GM19328 (cell line): ENCODE data around the gene TEX48.
A peak's percentile ranks its signal among the peaks of the same experiment; 100 is the strongest.

ENCODE experiments used
- ATAC-seq: cut with Tn5 transposase; IDR thresholded peaks from one replicate; pipeline ENCODE4 v1.9.1; 2021; ENCODE audit warnings: mild to moderate bottlenecking, moderate library complexity; ENCODE audit not compliant: unreplicated experiment

The TEX48 gene

GRCh38 chr9:114626415-114627020, 55.5 kb downstream of the TEX48 start:
- ATAC-seq: no peak

GRCh38 chr9:114624677-114625076, 57.3 kb downstream of the TEX48 start:
- ATAC-seq: no peak

GRCh38 chr9:114621975-114622609, 59.9 kb downstream of the TEX48 start:
- ATAC-seq: no peak

DNA sequence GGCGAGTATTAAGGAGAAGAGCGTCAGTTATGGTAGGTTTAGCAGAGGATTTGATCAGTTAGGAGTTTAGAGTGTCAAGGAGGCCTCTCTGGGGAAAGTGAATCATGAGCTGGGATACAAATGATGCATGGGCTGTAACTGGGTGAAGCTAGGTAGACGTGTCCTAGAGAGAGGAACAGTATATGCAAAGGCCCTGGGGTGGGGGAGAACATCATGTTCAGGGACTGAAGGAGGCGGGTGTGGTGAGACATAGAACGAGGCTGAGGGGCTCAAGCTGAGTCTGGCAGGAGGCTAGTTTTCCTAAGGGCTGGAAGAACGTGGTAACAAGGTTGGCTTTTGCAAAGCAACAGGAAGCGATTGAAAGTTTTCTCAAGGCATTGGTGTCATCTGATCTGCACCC, 60.4 kb downstream of the TEX48 start:
- ATAC-seq: no peak

GRCh38 chr9:114619191-114619761, 62.7 kb downstream of the TEX48 start:
- ATAC-seq: no peak

GRCh38 chr9:114616684-114617520, 65.1 kb downstream of the TEX48 start:
- peak; percentile 70 for ATAC-seq
